Activated CD4-positive, alpha-beta T cell treated with anti-CD3 and anti-CD28 coated beads for 4 hours (primary cell): ENCODE data around the gene DIP2C.
"Not testable (repeated sequence)": the region's sequence is repeated elsewhere in the genome, so short reads cannot be mapped to it uniquely, and the experiment has no call there.

ENCODE experiments used
- DNase-seq, 2 donors: peaks; one replicate each; pipeline ENCODE4 v3.0.0-alpha.2; 2020

The DIP2C gene

GRCh38 chr10:384538-385305 lies 304.7 kb downstream of the DIP2C start:
- DNase-seq = no peak

DNA sequence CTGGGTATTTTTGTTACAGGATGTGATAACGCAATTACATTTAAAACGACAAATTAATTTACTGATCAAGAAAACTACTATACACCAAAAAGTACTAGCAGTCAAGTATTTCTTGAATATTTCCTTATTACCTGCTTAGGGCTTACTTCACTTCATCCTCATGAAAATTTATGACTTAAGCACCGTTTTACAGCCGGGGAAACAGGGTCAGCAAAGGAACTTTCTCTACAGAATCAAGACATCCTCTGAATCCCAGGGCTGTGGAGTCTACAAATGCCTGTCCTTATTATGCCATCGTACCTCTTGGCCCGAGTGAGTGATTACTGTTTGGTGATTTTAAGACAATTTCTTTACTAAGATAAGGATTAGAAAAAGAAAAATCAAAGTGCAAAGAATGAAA lies 305.9 kb downstream of the DIP2C start:
- no peak for DNase-seq

DNA sequence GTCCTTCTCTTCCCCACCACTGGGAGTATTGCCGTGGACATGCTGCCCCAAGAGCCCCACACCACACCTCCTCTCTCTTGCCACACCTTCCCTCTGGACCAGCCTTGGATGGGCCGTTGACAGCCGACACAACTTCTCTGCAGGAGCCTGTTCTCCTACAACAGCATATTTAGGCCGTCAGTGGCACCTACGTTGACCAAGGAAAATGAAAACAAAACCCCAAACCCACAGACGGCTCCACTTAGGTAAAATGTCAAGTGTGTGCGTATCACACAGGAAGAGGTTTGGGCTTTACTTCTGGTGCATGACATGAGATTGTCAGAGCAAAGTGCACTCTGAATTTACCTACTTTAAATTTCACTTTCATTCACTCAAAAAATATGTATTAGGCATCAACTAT lies 307.7 kb downstream of the DIP2C start:
- no peak for DNase-seq

DNA sequence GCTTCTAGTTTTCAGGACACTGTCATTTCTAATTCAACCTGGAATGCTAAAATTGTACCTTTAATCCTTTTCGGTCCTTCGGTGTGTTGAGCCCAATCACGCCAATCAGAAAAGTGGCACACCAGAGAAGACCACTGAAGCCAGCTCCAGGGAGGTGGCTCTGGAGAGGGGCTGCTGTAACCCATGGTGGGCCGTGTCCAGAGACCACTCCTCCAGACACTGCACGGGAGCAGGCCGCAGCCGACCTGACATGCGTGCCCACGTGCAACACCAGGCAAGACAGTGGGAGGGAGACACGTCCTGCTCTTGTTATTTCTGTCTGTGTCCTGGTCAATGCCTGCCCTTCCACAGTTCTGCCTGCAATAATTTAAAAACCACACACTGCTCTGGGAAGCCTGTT lies 308.1 kb downstream of the DIP2C start:
- DNase-seq = no peak

GRCh38 chr10:380313-380940 lies 309.0 kb downstream of the DIP2C start:
- no peak for DNase-seq

GRCh38 chr10:378930-379704 lies 310.4 kb downstream of the DIP2C start:
- DNase-seq = no peak

DNA sequence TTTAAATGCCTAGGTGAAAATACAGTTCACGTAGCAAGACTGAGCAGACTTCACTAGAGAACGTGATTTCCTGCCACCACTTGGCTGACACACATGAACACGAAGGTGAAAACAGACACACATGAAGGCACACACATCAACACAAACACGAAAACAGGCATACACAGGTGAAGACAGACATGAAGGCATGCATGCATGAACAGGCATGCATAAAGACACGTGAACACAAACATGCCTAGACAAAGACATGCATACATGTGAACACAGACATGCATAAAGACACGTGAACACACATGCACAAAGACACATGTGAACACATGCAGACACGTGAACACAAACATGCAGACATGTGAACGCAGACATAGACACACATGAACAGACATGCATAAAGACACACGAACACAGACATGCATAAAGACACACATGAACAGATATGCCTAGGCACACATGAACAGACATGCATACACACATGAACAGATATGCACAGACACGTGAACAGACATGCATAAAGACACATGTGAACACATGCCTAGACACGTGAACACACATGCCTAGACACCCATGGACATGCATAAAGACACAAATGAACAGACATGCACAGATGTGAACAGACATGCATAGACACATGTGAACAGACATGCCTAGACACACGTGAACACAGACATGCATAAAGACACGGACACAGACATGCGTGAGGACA lies 311.1 kb downstream of the DIP2C start:
- DNase-seq = no peak

- DNase-seq = no peak
Measured at GRCh38 chr10:377228-377627, 312.2 kb downstream of the DIP2C start.

- no peak for DNase-seq
Measured at GRCh38 chr10:375815-376505, 313.5 kb downstream of the DIP2C start.

GRCh38 chr10:374354-374753 lies 315.1 kb downstream of the DIP2C start:
- no peak for DNase-seq

DNA sequence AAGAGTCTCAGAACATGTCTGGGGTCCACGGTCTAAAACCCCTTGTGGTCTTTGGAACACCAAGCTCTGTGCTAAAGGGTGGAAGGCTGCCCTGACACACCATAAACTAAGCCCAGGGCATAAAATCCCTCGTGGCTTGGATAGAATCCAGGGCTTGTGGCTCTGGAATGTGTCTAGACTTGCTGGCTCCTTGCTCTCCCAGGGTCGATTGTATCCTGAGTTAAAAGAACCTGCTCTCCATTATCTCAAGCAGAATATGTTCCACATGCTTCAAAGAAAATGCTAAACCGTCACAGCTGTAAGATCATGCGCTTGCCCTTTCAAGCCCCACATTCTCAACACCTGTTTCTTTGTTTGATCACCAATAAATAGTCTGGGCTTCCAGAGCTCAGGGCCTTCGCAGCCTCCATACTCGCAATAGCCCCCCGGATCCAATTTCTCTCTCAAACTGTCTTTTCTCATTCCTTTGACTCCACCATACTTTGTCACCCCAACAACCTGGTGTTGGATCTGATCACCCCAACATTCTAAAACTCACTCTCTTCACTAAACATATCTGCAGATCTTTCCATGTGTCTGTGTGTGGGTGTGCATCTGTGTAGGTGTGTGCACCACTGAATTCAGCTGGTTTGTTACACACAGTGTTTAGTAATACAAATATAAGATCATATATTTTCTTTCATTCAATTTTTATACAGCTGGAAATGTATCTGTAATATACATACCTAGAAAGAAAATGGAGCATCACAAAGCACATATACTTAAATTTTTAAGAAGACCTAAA lies 315.8 kb downstream of the DIP2C start:
- DNase-seq = no peak

DNA sequence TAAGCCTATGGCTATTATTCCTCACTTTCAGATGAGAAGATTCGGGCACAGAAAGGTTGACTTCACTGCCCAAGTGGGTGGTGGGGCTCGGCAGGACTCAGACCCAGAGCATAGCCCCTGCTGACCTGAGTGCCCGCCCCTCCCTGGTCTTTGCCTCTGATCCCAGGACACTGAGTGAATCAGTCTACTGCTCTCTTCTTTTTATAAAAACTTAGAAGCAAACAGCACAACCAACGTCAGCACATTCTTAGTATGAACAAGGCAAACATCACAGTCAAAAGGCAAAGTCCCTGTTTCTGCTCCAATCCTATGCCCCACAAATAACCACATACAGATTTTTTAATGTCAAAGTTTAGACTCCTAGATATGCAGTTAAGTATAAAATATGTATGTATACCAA lies 316.5 kb downstream of the DIP2C start:
- DNase-seq = no peak

- no peak for DNase-seq
Measured at GRCh38 chr10:372566-372965, 316.9 kb downstream of the DIP2C start.

GRCh38 chr10:371515-371914 lies 318.0 kb downstream of the DIP2C start:
- no peak for DNase-seq

DNA sequence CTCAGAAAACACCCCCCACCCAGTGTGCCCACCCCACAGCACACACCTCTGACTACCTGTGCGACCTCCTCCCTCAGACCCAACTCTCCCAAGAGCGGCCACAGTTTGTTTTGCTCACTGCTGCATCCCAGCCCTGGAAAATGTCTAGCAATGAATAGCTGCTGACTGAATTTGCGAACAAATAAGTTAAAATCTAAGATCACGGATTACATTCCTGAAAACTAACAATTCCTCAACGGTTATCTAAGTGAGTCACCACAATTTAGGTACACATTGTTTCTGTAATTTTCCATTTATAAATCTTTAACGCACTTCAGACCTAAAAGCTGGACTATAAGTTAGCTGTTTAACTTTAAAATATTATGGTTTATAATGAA lies 319.0 kb downstream of the DIP2C start:
- no peak for DNase-seq

DNA sequence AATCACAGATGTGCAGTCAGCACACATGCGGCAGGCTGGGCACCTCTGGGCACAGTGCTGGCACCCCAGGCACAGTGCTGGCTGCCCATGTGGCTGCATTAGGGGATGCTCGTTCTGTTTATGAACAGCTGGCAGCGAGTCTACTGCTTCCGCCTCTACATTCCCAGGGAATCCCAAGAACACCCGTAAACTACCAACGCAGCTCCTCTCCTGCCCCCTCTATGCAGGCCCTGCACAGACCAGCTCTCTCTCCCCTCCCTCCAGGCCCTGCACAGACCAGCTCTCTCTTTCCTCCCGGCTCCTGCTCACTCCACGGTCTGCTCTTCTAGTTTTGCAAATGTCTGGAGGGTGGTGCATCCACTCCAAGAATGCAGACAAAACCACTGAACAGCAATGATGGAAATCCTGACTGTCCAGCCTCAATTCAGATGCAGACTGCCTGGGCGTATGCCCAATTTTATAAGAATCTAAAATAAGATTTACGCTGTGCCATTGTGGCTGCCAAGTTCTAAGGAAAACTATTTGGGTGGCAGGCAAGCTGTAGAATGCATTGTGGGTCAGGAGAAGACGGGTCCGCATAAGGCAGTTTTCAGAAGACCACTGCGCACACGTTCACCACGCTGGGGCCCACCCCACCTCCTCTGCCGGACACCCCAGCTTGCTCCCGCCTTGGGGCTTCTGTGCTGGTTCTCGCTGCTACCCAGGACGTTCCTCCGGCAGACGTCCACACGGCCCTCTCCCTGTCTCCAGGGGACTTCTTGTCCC lies 319.6 kb downstream of the DIP2C start:
- DNase-seq = no peak

DNA sequence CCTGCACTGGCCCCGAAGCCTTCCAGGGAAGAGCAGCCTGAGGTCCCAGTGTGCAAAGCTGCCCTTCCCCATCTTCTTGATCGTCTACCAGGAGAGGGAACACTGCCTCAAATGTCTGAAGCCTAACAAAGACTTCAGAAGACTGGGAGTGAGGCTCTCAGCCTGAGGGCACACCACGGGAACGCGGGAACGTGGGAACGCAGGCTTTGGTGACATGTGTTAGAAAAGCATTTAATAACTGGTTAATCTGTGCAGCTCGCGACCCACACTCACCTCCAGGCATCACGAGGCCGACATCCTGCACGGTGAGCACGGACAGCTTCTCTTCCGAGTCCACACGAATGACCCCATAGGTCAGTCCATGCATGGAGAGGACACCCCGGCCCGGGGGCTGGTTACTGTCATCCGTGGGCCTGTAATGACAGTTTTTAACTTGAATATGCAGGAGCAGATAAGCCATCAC lies 320.2 kb downstream of the DIP2C start:
- no peak for DNase-seq

DNA sequence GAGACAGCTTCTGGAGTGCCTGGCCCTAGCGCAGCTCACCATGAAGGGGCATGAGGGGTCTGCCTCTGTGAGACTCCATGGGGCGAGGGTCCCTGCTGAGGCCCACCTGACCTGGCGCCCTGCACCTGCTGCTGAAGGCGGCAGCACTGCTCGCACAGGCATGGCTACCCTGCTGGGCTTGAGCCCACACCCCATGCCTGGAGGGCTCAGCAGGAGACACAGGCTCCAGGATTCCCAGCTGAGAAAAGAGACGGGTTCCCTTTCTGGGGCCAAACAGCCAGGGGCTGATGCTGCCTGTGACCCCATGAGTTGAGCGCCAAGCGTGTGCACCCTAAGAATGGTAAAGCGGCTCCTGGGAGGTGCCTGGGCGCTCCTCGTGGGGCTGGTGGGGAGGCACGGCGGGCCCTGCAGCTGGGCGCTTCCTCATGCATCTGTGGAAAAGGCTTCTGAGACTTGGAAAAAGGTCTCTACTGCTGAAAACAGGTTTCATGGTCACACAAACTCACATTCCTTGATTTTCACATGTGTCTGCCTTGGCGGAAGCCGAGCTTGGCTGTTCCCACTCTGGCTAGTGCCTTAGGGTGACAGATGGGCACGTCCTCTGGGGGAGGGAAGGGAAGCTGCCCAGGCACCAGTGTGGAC lies 320.8 kb downstream of the DIP2C start:
- DNase-seq = no peak

- not testable (repeated sequence) for DNase-seq
Measured at GRCh38 chr10:368107-368506, 321.4 kb downstream of the DIP2C start.

DNA sequence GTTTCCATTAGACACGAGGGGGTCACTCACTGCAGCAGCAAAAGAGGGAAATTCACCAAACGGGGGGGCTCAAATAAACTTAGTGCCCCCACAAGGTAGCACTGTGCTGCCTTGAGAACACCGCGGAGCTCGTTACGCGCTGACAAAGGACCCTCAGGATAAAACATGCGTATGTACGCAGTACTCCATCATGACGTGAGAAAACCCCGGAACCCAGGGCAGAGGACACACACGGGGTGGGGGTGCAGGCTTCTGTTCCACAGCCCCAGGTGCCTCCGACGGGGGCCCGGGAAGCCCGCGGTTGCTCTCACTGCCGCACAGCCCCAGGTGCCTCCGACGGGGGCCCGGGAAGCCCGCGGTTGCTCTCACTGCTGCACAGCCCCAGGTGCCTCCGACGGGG lies 321.8 kb downstream of the DIP2C start:
- DNase-seq = no peak

- DNase-seq = no peak
Measured at GRCh38 chr10:366186-366585, 323.3 kb downstream of the DIP2C start.
